Activated CD8-positive, alpha-beta memory T cell treated with anti-CD3 and anti-CD28 coated beads, Interleukin-2, amount 50 U/mL, for 4 hours (primary cell): ENCODE measurements around the gene C17orf78.
"Not testable (repeated sequence)": the region's sequence is repeated elsewhere in the genome, so short reads cannot be mapped to it uniquely, and the experiment has no call there.

Experiments used
- DNase-seq: peaks from one replicate; pipeline ENCODE4 v3.0.0-alpha.2; 2020

C17orf78 gene

GRCh38 chr17:37388266-37388665 lies 12.5 kb downstream of the C17orf78 start:
- DNase-seq = no peak

- no peak for DNase-seq
Observed at GRCh38 chr17:37389160-37389559, 13.4 kb downstream of the C17orf78 start.

DNA sequence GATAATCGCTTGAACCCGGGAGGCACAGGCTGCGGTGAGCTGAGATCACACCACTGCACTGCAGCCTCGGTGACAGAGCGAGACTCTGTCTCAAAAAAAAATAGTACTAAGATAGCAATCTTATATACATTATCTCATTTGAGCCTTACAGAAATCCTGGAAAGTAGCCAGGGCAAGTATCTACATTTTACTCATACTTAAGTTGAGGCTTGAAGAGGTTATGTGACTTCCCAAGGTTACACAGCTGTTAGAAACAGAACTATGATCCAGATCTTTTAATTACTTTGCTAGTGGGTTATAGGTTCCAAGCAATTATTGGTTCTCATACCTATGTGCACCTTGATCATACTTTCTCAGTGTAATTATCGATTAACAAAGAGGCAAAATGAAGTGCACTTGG lies 15.4 kb downstream of the C17orf78 start:
- DNase-seq = no peak

GRCh38 chr17:37392024-37392590 lies 16.3 kb downstream of the C17orf78 start:
- DNase-seq = no peak

DNA sequence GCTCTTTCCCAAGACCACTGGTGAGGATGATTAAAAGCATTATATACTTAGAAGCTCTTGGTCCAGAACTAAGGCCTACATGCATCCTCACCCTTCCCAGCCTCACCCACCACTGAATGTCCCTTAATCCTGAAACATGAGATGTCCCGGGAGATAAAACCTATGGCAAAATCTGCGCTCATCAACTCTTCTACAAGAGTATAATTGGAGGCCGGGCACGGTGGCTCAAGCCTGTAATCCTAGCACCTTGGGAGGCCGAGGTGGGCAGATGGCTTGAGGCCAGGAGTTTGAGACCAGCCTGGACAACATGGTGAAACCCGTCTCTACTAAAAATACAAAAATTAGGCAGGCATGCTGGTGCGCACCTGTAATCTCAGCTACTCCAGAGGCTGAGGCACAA lies 17.6 kb downstream of the C17orf78 start:
- DNase-seq = no peak

DNA sequence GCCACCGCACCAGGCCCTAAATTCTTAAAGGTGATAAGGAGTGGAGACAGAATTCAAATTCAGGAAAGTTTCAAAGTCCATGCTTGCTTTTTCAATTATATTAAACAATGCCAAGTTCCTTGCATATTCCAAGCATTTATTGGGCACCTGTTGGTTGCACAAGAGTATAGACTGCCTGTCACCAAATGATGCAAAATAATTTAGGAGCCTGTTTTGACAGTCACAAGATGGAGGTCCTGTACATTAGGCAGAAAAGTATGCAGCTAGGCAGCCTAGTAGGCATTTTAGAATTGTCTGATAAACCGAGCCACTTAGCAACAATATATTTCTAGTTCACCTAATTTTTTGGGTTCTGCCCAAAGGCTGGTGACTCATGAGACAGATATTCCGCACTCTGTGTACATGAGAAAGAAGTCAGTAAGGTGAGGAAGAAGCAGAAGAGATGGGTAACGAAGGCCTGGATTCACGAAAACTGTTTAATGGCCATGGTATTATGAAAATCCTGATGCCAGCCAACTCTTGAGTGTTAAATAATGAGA lies 23.5 kb downstream of the C17orf78 start:
- DNase-seq = no peak

GRCh38 chr17:37400505-37400904 lies 24.7 kb downstream of the C17orf78 start:
- no peak for DNase-seq

GRCh38 chr17:37405522-37405921 lies 29.7 kb downstream of the C17orf78 start:
- DNase-seq = not testable (repeated sequence)

GRCh38 chr17:37405955-37406634 lies 30.3 kb downstream of the C17orf78 start:
- no peak for DNase-seq

DNA sequence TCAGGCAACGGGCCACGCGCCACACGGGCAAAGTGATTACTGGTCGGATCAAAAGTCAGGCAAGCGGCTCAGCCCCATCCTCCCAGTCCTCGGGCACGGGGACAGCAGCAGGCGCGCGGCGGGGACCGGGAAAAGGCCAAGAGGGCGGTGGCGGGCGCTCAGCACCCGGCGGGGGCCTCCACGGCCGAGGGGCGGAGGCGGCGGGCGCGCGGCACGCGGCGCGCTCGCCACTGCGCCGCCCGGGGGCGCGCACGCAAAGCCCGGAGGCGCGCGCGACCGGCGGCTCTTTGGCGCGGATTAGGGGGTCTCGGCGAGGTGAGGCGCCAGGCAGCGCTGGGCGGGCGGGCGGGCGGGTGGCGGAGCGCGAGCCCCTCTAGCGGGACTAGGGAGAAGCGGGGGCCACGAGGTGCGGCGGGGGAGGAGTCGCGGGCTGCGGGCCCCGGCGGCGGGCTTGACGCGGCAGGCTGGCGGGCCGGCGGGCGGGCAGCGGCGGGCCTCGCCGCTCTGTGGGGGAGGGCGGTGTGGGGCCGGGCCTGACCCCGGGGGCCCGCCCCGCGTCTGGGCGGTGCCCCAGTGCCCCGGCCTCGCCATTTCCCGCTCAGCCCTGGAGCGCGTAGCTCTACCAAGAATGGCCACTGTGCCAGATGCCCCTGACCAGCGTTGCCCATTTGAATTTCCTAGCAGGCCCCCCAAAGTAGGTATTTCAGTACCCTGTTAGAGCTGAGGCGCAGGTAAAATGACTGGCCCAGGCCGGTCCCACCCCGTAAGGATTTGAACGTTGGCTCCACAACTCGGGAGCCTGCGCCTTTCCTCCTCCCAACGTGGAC lies 31.1 kb downstream of the C17orf78 start, which contains the start of the genes ACACA and TADA2A:
ACACA (minus strand) TSS at position 202 of the 827 bp plus-strand sequence. CDS start 537 bp downstream, outside the sequence.
TADA2A (plus strand) TSS at position 252 of the 827 bp plus-strand sequence. CDS start 4,480 bp downstream, outside the sequence.
- DNase-seq = peak; percentile 74

GRCh38 chr17:37408145-37408479 lies 32.3 kb downstream of the C17orf78 start:
- DNase-seq = not testable (repeated sequence)

- no peak for DNase-seq
Observed at GRCh38 chr17:37410357-37410756, 34.6 kb downstream of the C17orf78 start.

- no peak for DNase-seq
Observed at GRCh38 chr17:37413875-37414519, 38.2 kb downstream of the C17orf78 start.

- no peak for DNase-seq
Observed at GRCh38 chr17:37417852-37418251, 42.1 kb downstream of the C17orf78 start.

DNA sequence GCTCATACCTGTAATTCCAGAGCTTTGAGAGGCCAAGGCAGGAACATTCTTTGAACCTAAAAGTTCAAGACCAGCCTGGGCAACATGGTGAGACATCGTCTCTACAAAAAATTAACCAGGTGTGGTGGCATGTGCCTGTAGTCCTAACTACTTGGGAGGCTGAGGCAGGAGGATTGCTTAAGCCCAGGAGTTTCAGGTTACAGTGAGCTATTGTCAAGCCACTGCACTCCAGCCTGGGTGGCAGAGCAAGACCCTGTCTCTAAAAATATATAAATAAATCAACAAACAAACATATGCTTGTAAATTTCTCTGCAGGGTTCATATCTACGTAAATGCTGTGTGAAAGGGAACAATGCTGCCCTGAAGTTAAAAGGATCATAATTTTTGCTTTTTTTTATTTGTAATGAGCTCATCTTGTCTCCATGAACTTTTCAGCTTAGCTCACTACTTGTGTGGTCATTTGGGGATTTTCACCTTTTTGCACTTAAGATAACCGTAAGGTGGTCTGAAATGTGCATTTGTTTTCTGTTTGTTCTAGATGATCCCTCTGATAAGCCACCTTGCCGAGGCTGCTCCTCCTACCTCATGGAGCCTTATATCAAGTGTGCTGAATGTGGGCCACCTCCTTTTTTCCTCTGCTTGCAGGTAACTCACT lies 47.3 kb downstream of the C17orf78 start:
- no peak for DNase-seq

DNA sequence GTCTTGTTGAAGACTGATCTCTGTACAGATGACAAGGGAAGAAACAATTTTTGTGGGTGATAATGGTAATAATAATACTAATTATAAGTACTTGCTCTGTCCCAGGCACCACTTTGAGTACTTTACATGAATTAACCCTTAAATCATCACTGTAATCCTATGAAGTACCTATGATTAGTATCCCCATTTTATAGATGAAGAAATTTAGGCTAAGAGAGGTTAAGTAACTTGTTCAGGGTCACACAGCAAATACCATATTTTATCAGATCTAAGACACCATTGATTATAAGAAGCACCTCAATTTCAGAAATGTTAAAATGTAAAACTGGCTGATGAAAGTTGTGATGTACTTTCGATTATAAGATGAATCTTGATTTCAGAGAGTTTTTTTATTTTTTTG lies 49.5 kb downstream of the C17orf78 start:
- DNase-seq = no peak

DNA sequence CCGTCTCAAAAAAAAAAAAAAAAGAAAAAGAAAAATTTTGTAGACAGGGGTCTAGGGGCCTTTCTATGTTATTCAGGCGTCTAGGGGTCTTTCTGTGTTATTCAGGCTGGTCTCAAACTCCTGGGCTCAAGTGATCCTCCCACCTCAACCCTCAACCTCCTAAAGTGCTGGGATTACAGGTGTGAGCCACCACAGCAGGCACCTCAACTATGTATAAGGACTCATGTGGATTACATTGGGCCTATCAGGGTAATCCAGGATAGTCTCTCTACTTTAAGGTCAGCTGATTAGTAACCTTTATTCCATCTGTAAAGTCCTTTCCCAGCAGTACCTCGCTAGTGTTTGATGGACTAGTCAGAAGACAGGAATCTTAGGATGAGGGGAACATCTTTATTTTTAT lies 53.3 kb downstream of the C17orf78 start:
- no peak for DNase-seq

DNA sequence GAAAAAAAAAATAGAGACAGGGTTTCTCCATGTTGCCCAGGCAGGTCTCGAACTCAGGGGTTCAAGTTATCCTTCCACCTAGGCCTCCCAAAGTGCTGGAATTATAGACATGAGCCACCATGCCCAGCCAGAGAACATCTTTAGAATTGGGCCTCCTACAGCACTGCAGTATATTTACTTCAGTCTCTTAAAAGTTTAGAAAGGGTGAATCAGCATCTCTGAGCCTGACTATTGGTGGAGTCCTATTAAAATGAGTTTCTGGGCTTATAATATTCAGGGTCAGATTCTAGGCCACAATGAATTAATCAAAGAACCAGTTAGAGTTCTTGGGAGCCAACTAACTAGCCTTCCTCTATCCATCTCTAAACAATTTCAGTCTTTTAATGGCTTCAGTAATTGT lies 53.7 kb downstream of the C17orf78 start:
- DNase-seq = no peak

DNA sequence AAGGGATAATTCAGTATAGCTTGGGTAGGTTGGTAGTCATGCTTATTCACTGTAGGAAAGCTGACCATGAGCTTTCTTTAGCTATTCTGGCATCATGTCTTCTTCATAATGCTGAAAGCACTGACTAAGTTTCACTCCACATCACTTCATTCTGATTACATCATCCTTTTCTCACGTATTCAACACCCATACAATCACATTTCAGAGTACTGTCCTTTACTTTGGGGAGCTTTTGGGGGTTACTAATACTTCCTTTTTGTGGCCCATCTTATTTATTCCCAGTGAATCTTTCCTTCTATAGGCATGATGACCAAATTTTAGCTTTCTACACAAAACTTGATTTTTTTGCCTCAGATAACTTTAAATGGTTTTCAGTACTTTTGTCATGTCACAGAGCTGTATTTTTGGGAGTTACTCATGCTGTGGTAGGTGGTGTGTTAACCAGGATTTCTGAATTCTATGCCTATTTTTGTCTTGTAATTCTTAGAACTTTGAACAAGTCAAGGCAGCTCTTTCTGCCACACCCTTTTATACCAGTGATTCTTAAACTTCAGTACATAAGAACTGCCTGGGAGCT lies 54.4 kb downstream of the C17orf78 start:
- DNase-seq = no peak

GRCh38 chr17:37432671-37433070 lies 56.9 kb downstream of the C17orf78 start:
- DNase-seq = no peak

DNA sequence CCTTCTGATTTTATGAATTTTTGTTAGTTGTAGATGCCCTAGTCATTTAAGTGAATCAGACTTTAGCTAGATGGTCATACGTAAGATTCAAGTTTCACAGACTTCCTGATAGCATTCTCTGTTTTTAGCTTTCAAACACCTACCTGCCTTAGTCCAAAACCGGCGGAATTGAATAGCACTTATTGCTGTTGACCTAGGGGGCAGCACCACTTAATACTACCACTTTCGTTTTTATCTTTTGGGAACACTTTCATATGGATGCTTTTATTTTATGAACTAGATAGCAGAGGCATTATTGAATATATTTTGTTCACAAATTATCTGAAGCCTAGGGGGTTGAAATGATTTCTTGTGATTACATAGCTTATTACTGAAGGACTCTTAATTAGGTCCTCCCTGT lies 62.4 kb downstream of the C17orf78 start:
- no peak for DNase-seq

DNA sequence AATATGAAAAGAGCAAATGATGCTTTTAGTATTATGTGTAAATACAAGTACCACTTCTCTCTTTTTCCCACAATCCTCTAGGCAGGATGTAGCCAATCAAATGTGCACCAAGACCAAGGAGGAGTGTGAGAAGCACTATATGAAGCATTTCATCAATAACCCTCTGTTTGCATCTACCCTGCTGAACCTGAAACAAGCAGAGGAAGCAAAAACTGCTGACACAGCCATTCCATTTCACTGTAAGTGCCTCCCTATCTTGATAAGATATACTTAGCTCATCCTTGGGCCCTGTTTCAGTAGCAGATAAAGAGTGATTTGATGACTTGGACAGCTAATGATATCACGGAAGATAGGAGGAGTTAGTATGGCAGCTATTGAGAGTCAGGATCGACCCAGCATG lies 64.6 kb downstream of the C17orf78 start:
- no peak for DNase-seq
